ENCODE data around the gene KSR1.
A peak's percentile ranks its signal among the peaks of the same experiment; 100 is the strongest.

Gene KSR1

DNA sequence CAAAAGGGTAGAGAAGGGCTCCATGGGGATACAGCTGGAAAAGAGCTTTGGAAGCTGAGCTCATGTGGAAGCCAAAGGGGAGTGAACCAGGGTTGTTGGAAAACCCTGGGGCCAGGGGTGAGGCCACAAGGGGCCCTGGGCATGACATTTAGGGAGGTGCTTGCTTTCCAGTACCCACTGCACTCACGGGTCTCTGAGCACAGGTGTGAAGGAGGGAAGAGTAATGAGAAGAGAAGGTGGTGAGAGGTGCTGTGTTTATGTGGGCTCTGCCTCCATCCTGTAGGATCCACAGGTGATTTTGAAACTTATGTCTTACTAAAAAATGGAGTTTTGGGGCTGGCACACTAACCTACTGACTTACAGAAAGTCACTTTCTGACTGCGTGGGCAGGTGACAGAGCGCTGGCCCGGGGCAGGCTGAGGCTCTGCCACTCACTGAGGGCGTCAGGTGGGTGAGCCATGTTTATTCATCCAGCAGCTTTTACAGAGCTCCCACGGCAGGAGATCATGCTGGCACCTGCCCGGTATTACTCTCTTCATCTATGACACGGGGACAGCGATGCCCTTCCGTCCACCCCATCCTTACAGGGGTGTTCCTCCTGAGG, 18.9 kb downstream of the KSR1 start:
- DNase-seq, result no peak

- DNase-seq, result no peak
Measured at GRCh38 chr17:27475981-27476895, 20.0 kb downstream of the KSR1 start.

GRCh38 chr17:27477050-27477888, 21.0 kb downstream of the KSR1 start:
- DNase-seq, result no peak

DNA sequence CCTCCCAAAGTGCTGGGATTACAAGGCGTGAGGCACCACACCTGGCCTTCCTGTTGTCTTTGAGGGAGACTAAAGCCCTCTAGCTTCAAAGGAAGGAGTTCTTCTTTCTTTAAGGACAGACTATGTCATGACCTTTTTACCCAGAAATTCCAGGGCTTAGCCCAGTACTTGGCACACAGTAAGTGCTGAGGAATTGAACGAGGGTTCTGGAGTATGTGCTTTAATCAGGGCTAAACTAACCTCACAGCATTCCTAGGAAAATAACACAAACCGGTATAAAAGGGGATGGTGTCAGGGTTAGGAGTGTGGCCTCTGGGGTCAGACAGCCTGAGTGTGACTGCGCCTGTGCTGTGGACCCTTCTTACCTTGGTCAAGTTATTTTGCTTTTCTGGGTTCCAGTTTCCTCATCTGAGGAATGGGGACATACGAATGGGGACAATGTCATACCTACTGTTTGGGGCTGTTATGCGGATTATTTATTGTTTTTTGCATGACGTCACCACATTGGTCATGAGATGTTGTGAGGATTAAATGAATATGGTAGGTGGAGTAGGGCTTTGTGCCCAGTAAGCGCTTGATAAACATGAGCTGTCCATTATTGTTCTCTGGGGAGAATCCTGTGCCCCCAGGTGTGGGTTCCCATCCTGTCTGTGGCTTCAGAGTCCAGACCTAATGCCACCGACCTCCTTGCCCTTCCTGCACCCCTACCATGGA, 21.9 kb downstream of the KSR1 start:
- DNase-seq, result no peak

- DNase-seq, result no peak
Measured at GRCh38 chr17:27478901-27479538, 22.8 kb downstream of the KSR1 start.

GRCh38 chr17:27479838-27480237, 23.6 kb downstream of the KSR1 start:
- no peak for DNase-seq

DNA sequence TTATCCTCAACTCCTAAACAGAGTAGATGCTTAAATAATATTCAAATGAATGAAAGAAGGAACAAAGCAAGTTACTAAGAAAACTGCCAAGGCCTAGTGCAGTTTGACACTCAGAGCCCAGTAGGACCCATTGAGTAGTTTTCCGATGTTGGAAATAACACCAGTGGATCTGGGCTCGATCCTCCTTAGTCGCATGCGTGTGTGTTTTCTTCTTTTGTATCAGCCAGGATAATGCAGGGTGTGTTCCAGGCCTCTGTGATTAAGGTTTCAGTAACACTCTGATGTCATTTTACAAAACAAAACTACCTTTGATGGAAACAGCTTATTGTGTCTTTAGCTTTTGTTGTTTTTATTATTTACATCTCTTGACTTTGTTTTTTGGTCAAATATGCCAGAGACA, 24.5 kb downstream of the KSR1 start:
- no peak for DNase-seq

DNA sequence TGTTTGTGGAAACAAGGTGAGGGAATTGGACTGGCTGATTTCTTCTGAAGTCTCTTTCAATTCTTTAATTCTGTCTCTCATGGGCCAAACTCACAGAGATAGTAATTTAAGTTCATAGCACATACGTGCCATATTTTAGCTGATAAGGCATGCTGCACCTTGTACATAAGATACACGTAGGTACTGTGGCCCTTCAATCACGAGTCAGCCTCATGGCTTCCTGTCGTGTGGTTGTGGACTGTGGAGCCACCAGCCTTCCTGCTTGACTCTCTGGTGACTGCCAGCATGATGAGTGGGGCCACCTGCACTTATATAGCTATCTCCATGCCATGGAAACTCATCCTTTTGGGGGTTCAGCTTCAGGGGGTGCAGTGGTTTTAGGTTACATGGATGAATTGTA, 25.1 kb downstream of the KSR1 start:
- DNase-seq, result peak; percentile 26

- DNase-seq, result no peak
Measured at GRCh38 chr17:27485125-27485524, 28.9 kb downstream of the KSR1 start.

DNA sequence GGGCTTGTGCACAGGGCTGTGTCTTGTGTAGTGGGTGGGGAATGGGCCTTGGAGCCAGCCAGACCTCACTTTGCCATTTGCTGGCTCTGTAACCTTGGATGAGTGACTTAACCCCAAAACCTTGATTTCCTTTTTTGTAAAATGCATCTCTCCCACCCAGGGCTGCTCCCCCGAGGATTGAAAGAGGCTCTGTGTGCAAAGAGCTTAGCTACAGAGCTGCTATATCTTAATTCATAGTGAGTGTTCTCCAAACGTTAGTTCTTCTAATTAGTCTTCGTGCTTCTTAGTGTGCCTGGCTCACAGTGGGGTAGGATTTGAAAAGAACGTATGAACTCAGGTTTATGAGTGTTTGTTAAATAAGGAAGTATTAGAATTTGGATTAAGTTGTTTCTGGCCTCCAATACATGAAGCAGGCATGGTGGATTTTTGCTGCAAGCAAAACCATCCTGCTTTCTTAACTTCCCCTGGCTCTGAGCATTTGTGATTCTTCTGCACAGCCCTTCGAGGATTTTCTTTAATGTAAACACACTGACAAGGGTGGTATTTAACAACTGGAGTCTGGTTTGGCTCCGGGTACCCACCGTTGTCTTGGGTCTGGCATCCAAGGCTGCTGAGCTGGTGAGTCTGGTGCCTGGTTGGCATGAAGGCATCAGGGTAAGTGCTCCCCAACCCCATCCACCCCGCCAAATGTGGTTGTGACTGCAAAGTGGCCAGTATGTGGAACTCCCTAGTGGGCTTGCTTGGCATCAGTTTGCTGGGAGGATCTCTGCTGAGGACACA, 29.7 kb downstream of the KSR1 start:
- DNase-seq, result no peak

GRCh38 chr17:27486741-27487140, 30.5 kb downstream of the KSR1 start:
- DNase-seq, result no peak

DNA sequence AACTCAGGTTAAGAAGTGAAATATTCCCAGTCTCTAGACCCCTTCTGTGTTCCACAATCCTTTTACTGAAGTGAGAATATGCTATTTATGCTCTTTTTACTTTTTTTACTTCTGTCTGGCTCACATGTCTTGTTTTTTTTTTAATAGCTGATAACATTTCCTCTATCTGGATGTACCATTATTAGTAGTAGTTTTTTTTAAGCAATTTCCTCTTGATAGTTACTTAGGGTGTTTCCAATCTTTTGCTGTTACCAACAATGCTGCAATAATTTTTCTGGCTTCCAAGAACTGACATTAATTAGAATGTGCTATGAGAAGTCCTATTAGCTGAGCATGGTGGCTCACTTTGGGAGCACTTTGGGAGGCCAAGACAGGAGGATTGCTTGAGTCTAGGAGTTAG, 32.0 kb downstream of the KSR1 start:
- no peak for DNase-seq

GRCh38 chr17:27489045-27489715, 32.9 kb downstream of the KSR1 start:
- no peak for DNase-seq

DNA sequence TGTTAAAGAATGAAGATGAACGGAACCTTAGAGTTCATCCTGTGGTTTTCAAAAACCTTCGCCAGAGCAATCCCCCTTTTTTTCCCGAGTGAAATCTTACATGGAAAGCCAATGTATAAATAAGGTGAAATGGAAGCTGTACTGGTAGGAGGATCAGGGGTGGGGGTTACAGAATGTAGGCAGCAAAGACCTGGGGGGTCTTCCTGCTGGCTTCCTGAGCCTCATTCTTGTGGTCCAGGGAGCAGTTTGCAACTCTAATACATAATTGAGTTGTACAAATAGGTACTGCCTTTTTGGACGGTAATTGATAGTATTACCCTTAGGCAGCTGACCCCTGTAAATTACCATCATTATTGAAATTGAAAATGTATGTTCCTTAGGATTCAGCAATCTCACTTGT, 34.1 kb downstream of the KSR1 start:
- no peak for DNase-seq

DNA sequence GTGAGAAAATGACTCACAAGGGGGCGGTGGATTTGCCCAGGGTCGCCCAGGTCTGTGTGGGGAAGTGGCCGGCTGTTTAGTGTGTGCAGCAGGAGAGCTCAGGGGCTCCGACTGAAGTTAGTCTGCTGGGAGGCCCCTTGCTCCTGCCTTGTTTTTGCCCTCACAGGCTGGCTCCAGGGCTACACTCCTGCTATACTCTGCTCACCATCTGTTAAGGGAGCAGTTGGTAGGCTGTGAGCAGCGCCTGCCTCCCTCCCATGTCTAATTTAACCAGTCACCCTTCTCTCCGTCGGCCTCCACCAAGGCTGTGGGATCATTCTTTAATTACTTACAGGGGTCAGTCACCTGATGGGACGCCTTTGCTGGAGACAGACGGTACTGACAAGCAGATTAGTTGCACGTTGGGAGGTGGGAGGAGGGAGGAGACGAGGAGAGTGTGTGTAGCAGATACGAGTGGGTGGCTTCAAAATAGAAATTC, 35.5 kb downstream of the KSR1 start:
- DNase-seq, result no peak

DNA sequence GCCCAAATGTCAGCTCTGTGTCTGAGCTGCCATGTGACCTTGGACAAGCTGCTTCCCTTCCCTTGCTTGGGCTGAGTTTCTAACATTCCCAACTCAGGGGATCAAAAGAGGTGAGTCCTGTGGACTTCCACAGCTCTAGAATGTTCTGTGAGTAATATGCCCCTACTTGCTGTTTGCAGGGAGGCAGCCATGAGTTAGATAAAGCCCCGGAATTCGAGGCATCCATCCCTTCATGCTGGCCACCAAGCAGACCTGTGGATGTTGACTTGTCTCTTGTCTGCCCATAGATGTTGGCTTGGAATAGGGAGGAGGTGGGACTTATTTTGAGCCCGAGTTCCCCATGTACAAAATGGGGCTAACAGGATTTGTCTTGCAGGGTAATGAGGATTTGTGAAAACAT, 36.2 kb downstream of the KSR1 start:
- DNase-seq, result no peak

- no peak for DNase-seq
Measured at GRCh38 chr17:27493088-27493487, 36.8 kb downstream of the KSR1 start.

DNA sequence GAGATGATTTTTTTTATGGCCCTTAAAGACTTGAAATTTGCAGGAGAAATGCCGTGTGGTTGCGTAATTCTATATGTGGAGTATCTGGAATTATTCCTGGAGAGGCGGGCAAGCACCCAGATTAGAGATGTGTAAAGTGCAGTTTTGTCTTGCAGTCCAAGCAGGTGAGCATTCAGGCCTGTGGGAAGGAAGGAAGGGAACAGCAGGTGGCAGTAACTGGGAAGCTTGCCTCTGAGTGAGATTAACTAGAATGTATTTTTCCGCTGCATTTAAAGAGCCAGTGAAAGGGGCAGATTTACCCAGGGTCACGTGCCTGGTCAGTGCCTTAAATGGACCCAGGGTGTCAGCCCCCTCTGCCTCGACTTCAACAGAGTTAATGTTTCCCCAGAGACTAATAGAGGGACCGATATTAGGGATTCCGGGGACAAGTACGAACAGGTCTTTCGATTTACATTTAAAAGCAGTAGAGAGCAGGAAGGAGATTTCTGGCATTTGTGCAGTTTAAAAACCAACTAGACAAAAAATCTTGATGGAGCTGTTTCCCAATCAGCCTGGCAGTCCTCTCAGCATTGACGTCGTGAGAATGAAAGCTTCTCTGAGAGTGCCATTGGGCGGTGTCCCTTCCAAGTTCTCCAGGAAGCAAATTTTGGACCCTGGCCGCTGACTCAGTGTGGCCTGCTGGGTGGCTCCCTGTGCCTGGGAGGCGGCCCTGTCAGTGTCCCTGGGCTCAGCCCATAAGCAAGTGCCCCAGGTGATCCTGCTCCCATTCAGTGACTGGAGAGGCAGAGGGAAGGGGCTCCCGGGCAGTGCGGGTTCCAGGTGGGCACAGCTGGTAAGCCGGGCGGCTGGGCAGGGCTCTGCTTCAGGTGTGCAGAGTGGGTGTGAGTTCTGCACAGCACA, 38.2 kb downstream of the KSR1 start:
- DNase-seq, result no peak

DNA sequence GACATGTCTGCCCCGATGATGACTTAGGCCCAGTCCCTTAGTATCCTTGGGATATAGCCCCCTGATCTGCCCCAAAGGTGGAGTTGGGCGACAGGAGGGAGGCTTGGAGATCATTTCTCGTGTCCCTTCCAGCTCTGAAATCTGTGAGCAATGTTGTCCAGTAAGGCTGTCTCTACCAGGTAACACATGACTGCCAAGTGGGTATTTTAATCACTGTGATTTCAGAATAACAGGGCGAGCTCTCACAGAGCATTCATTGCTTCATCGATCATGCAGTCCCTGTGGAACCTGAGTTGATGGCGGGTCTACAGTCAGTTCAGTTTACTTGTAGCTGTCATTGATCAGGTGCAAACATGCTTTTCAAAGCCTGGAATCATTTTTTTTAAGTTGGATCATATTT, 39.2 kb downstream of the KSR1 start:
- DNase-seq, result no peak

- no peak for DNase-seq
Measured at GRCh38 chr17:27496005-27496404, 39.8 kb downstream of the KSR1 start.

Measured in activated CD4-positive, alpha-beta T cell treated with anti-CD3 and anti-CD28 coated beads for 1 hour (primary cell).